Naive thymus-derived CD4-positive, alpha-beta T cell (primary cell): ENCODE measurements around the gene WBP11. TPM values are rescaled to one million over a fixed set of nuclear protein-coding genes. Genes with fewer than 3 reads are reported as not detected.
A peak's percentile ranks its signal among the peaks of the same experiment; 100 is the strongest.

ENCODE experiments used
- ATAC-seq: fragments of 150-1000 bp; cut with Tn5 transposase; 2 replicates; pipeline ENCODE4 v1.10.0; 2021; ENCODE audit warnings: mild to moderate bottlenecking, moderate library complexity
- CTCF ChIA-PET: fragments of 350-600 bp; sonication (Branson Sonifier 250); formaldehyde crosslinking; loops from one replicate; lab custom pipeline; 2021; ENCODE audit warnings: antibody characterized with exemption; lab: Charles Lee
- POLR2A ChIA-PET: fragments of 350-600 bp; sonication (Branson Sonifier 250); formaldehyde crosslinking; loops from one replicate; lab custom pipeline; 2021; ENCODE audit warnings: antibody characterized with exemption, inconsistent platforms; lab: Charles Lee
- DNase-seq, 9 donors: peaks; one replicate each; pipeline versions ENCODE4 v3.0.0 to v3.0.0-alpha.2; 2020 to 2022; ENCODE audit warnings: mixed read lengths in 1 of 9
- H3K27ac ChIP-seq: one replicate; pipeline ENCODE4 v1.7.0; 2013; ENCODE audit warnings: mild to moderate bottlenecking, low read depth, low read length, moderate library complexity
- H3K27me3 ChIP-seq, 2 donors: one replicate each; pipeline ENCODE4 v1.7.0; 2013; ENCODE audit warnings: low read length in 2 of 2, mild to moderate bottlenecking in 2 of 2, moderate library complexity in 2 of 2; ENCODE audit not compliant: control insufficient read depth in 2 of 2, insufficient read depth in 2 of 2
- H3K36me3 ChIP-seq, 3 experiments: 1 replicate in 2 of 3; 2 replicates in 1 of 3; pipeline ENCODE4 v1.7.0; 2013; ENCODE audit warnings: low read length in 3 of 3, mild to moderate bottlenecking in 3 of 3, moderate library complexity in 1 of 3; ENCODE audit not compliant: insufficient read depth in 3 of 3, control insufficient read depth in 2 of 3
- H3K4me1 ChIP-seq, 2 donors: one replicate each; pipeline ENCODE4 v1.7.0; 2013; ENCODE audit warnings: low read length in 2 of 2, mild to moderate bottlenecking in 2 of 2, moderate library complexity in 1 of 2; ENCODE audit not compliant: control insufficient read depth in 2 of 2, insufficient read depth in 2 of 2
- H3K4me3 ChIP-seq: 2 replicates; pipeline ENCODE4 v1.7.0; 2013; ENCODE audit warnings: mild to moderate bottlenecking, low read length
- H3K9me3 ChIP-seq, 3 experiments: 1 replicate in 2 of 3; 2 replicates in 1 of 3; pipeline ENCODE4 v1.7.0; 2013; ENCODE audit warnings: low read length in 3 of 3; ENCODE audit not compliant: control insufficient read depth in 2 of 3
- H3K27ac Mint-ChIP-seq, 9 donors: one replicate each; pipeline ENCODE4 v1.8.0; 2020 to 2022; ENCODE audit warnings: mixed read lengths in 9 of 9, mild to moderate bottlenecking in 8 of 9, moderate library complexity in 5 of 9, inconsistent platforms in 2 of 9
- H3K27me3 Mint-ChIP-seq, 5 donors: one replicate each; pipeline ENCODE4 v1.8.0; 2021 to 2022; ENCODE audit warnings: mixed read lengths in 5 of 5, mild to moderate bottlenecking in 1 of 5
- H3K36me3 Mint-ChIP-seq, 5 donors: one replicate each; pipeline ENCODE4 v1.8.0; 2020 to 2022; ENCODE audit warnings: mixed read lengths in 5 of 5, mild to moderate bottlenecking in 3 of 5, inconsistent platforms in 1 of 5
- H3K4me1 Mint-ChIP-seq, 7 donors: one replicate each; pipeline ENCODE4 v1.8.0; 2020 to 2022; ENCODE audit warnings: mixed read lengths in 7 of 7, mild to moderate bottlenecking in 3 of 7, inconsistent platforms in 1 of 7
- H3K4me3 Mint-ChIP-seq, 10 donors: one replicate each; pipeline ENCODE4 v1.8.0; 2020 to 2022; ENCODE audit warnings: mild to moderate bottlenecking in 10 of 10, mixed read lengths in 10 of 10, moderate library complexity in 6 of 10, inconsistent platforms in 2 of 10
- H3K9me3 Mint-ChIP-seq, 11 donors: one replicate each; pipeline ENCODE4 v1.8.0; 2020 to 2022; ENCODE audit warnings: mixed read lengths in 11 of 11, mild to moderate bottlenecking in 4 of 11, inconsistent platforms in 1 of 11, moderate library complexity in 1 of 11
- intact Hi-C, 2 donors: fragments of 100-400 bp; cut with micrococcal nuclease; formaldehyde crosslinking; loops; one replicate each; pipeline ENCODE4 v1.15.1; 2023
- polyA plus RNA-seq, 2 donors: library from polyadenylated mRNA; unstranded; fragments of 300-500 nt; fragmentation: Illumina TruSeq; gene quantifications; one replicate each; pipeline ENCODE4 v1.2.3, GENCODE V29; 2021
- total RNA-seq, 6 experiments: library from RNA in 5 of 6; stranded (reverse) in 5 of 6; gene quantifications; 1 replicate in 5 of 6; 2 replicates in 1 of 6; pipeline ENCODE4 v1.2.3 and lab custom pipeline; 2021 to 2026

WBP11 gene
- total and polyA plus RNA-seq, 7 experiments from 2014 or later: 58.5 to 129 (median 84.3) TPM

GRCh38 chr12:14811486-14811885 is 8.2 kb upstream of the WBP11 start:
- peaks cover 0 to 8% (median 0%) of the 10 kb centered on the region in 5 donors for H3K27me3 Mint-ChIP-seq
- H3K27ac Mint-ChIP-seq: no peak overlapping the region
- POLR2A ChIA-PET: interaction anchor here (0.6 to 3.5 kb wide), 5 partner anchors 9 to 450 kb away, joined by 3 to 24 read pairs (median 3); a partner anchor contains a TSS
- CTCF ChIA-PET: interaction anchor here (1.0 to 2.1 kb wide), 3 partner anchors 16 to 409 kb away, joined by 3 to 6 read pairs (median 4); partner anchors contain the start of gene RERG
- ATAC-seq (no peak), DNase-seq (no peak)
- Histone ChIP-seq H3K36me3 (no peaks in the 10 kb centered on the region), H3K4me1 (peaks cover 0 to 7% of the 10 kb centered on the region in 2 donors), H3K4me3 (no peak overlapping the region), H3K9me3 (no peaks in the 10 kb centered on the region), H3K27ac (no peak overlapping the region), H3K27me3 (no peaks in the 10 kb centered on the region)
- no peak overlapping the region for H3K4me3 Mint-ChIP-seq
- no peaks in the 10 kb centered on the region for H3K36me3 Mint-ChIP-seq
- H3K9me3 Mint-ChIP-seq: no peaks in the 10 kb centered on the region
- H3K4me1 Mint-ChIP-seq: peaks cover 4 to 16% (median 14%) of the 10 kb centered on the region in 7 donors
- intact Hi-C loops: loop anchor here in 1 of 2 donors (1.0 to 2.0 kb wide), 2 partner anchors 25 to 410 kb away; partner anchors contain the start of gene RERG

GRCh38 chr12:14810953-14811483 is 7.7 kb upstream of the WBP11 start:
- Mint-ChIP-seq H3K9me3 (no peaks in the 10 kb centered on the region), H3K27me3 (peaks cover 0 to 5% (median 0%) of the 10 kb centered on the region in 5 donors), H3K36me3 (no peaks in the 10 kb centered on the region), H3K4me1 (peaks cover 4 to 16% (median 14%) of the 10 kb centered on the region in 7 donors), H3K4me3 (peak overlapping the region in 1 of 10 donors; percentile 6), H3K27ac (no peak overlapping the region)
- no peaks in the 10 kb centered on the region for H3K9me3 ChIP-seq
- no peak overlapping the region for H3K27ac ChIP-seq
- ATAC-seq (peak; percentile 26), DNase-seq (peak in 1 of 9 donors; percentile 15)
- H3K27me3 ChIP-seq: no peaks in the 10 kb centered on the region
- POLR2A ChIA-PET: interaction anchor here (0.6 to 3.5 kb wide), 4 partner anchors 11 to 450 kb away, joined by 3 to 24 read pairs (median 4); a partner anchor contains a TSS
- no peaks in the 10 kb centered on the region for H3K36me3 ChIP-seq
- intact Hi-C loops: loop anchor here in 1 of 2 donors (1.0 to 2.0 kb wide), 2 partner anchors 26 to 410 kb away; partner anchors contain the start of gene RERG
- H3K4me3 ChIP-seq: no peak overlapping the region
- CTCF ChIA-PET: interaction anchor here (1.0 to 2.1 kb wide), 3 partner anchors 17 to 409 kb away, joined by 3 to 6 read pairs (median 4); partner anchors contain the start of gene RERG
- H3K4me1 ChIP-seq: peaks cover 0 to 7% of the 10 kb centered on the region in 2 donors

DNA sequence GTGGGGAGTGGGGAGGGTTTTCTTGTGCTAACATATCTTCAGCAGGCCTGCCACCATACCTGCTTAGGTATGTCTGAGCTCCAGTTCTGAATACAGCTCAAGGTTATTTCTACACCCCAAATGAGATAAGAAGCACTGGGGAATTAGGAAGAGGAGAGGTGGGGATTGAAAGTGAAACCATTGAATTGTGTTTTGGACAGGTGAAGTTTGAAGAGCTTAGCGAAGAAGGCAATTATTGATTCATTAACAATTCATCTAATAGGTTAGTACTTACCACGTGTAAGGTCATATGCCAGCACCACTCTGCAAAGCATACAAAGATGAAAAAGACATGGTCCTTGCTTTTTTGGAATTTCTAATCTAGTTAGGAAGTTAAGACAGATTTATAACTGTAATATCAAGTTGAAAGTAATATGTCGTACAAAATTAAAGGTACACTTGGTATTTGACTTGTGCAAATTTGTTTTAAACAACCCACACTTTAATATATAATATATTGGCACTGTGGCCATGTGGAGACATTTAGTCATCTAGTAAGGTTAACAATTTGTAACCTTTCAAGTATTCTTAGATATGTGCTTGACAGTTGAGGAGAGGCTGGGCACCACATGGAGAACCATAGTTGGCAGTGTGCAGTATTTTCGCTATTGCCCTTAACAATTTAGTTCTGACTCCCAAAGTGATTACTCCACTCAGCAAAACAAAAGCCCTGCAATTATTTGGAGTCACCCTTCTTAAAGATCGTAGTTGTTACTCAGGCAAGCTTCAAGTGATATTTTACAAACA is 7.1 kb upstream of the WBP11 start:
- Histone ChIP-seq H3K27me3 (no peaks in the 10 kb centered on the region), H3K9me3 (no peaks in the 10 kb centered on the region), H3K36me3 (no peaks in the 10 kb centered on the region), H3K27ac (no peak overlapping the region), H3K4me3 (no peak overlapping the region), H3K4me1 (peaks cover 0 to 7% of the 10 kb centered on the region in 2 donors)
- ATAC-seq: no peak
- H3K27ac Mint-ChIP-seq: peak overlapping the region in 1 of 9 donors; percentile 38
- POLR2A ChIA-PET: interaction anchor here (0.6 to 3.5 kb wide), 5 partner anchors 10 to 185 kb away, joined by 3 to 24 read pairs (median 4); a partner anchor contains a TSS
- H3K36me3 Mint-ChIP-seq: no peaks in the 10 kb centered on the region
- intact Hi-C loops: loop anchor here in 1 of 2 donors (2.0 kb wide), 1 partner anchor 26 kb away; no protein-coding TSS in a partner anchor
- DNase-seq: no peak
- peaks cover 4 to 20% (median 14%) of the 10 kb centered on the region in 7 donors for H3K4me1 Mint-ChIP-seq
- H3K27me3 Mint-ChIP-seq: peaks cover 0 to 5% (median 0%) of the 10 kb centered on the region in 5 donors
- no peaks in the 10 kb centered on the region for H3K9me3 Mint-ChIP-seq
- H3K4me3 Mint-ChIP-seq: peak overlapping the region in 2 of 10 donors; percentile 5 to 24
- CTCF ChIA-PET: interaction anchor here (1.4 to 2.1 kb wide), 2 partner anchors 185 to 410 kb away, joined by 4 to 6 read pairs; partner anchors contain the start of gene RERG

- ATAC-seq (peak; percentile 6), DNase-seq (no peak)
- no peak overlapping the region for H3K4me3 Mint-ChIP-seq
- H3K36me3 Mint-ChIP-seq: peaks cover 0 to 6% (median 5%) of the 10 kb centered on the region in 5 donors
- ChIA-PET POLR2A (interaction anchor here (0.6 to 11.9 kb wide), 19 partner anchors 9 to 743 kb away, joined by 3 to 316 read pairs (median 4); partner anchors contain the start of genes ARHGDIB, ATF7IP and RERG), CTCF (interaction anchor here (2.5 kb wide), 1 partner anchor 34 kb away, joined by 22 read pairs; a partner anchor contains a TSS)
- no peaks in the 10 kb centered on the region for H3K9me3 Mint-ChIP-seq
- Histone ChIP-seq H3K9me3 (no peaks in the 10 kb centered on the region), H3K4me1 (peaks cover 14 to 19% of the 10 kb centered on the region in 2 donors), H3K27me3 (no peaks in the 10 kb centered on the region), H3K27ac (peak overlapping the region; percentile 97), H3K4me3 (peak overlapping the region; percentile 80), H3K36me3 (peaks cover 0 to 13% (median 3%) of the 10 kb centered on the region in 3 experiments)
- H3K27ac Mint-ChIP-seq: no peak overlapping the region
- H3K27me3 Mint-ChIP-seq: no peaks in the 10 kb centered on the region
- intact Hi-C loops: loop anchor here (1.0 to 10.0 kb wide), 14 partner anchors 29 to 1701 kb away; partner anchors contain the start of genes ARHGDIB (in 2 of the 2), ATF7IP (in 2 of the 2), STRAP (in 2 of the 2) and EPS8 (in 1 of the 2)
- peaks cover 0 to 26% (median 10%) of the 10 kb centered on the region in 7 donors for H3K4me1 Mint-ChIP-seq
Observed at GRCh38 chr12:14803830-14804160, 517 bp upstream of the WBP11 start.

DNA sequence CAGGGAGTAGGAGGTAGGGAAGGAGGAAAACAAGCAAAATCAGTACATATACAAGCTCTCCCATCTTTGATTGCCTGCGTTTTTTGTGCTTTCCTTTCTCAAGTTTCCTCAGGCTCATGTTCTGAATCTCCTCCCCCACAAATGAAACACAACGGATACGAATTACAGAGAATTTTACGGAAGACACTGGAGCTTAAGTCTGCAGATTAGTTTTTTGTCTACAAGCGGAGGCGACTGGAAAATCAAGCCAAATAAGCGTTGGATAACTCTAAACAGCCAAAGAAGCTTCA is 612 bp downstream of the WBP11 start:
- peak overlapping the region; percentile 97 for H3K27ac ChIP-seq
- no peaks in the 10 kb centered on the region for H3K27me3 Mint-ChIP-seq
- H3K36me3 ChIP-seq: peaks cover 3 to 25% (median 8%) of the 10 kb centered on the region in 3 experiments
- intact Hi-C loops: loop anchor here (1.0 to 10.0 kb wide), 14 partner anchors 28 to 1700 kb away; partner anchors contain the start of genes ARHGDIB (in 2 of the 2), ATF7IP (in 2 of the 2), STRAP (in 2 of the 2) and EPS8 (in 1 of the 2)
- H3K4me1 Mint-ChIP-seq: peaks cover 0 to 26% (median 10%) of the 10 kb centered on the region in 7 donors
- no peak for ATAC-seq
- peaks cover 14 to 19% of the 10 kb centered on the region in 2 donors for H3K4me1 ChIP-seq
- peak overlapping the region; percentile 80 for H3K4me3 ChIP-seq
- ChIA-PET CTCF (interaction anchor here (0.6 to 2.5 kb wide), 3 partner anchors 25 to 42 kb away, joined by 4 to 22 read pairs (median 4); a partner anchor contains a TSS), POLR2A (interaction anchor here (0.7 to 11.9 kb wide), 17 partner anchors 9 to 437 kb away, joined by 3 to 316 read pairs (median 4); partner anchors contain the start of genes ARHGDIB and ATF7IP)
- H3K9me3 Mint-ChIP-seq: no peaks in the 10 kb centered on the region
- DNase-seq: no peak
- no peak overlapping the region for H3K27ac Mint-ChIP-seq
- H3K4me3 Mint-ChIP-seq: no peak overlapping the region
- peaks cover 0 to 13% (median 5%) of the 10 kb centered on the region in 5 donors for H3K36me3 Mint-ChIP-seq
- no peaks in the 10 kb centered on the region for H3K27me3 ChIP-seq
- no peaks in the 10 kb centered on the region for H3K9me3 ChIP-seq
